NT2/D1 (cell line): Measurements from ENCODE around the gene CHMP6.
A peak's percentile ranks its signal among the peaks of the same experiment; 100 is the strongest.

Experiments
- DNase-seq: peaks from one replicate; pipeline ENCODE4 v3.0.0-alpha.2; 2011; ENCODE audit warnings: low read depth, low spot score
- H3K27me3 ChIP-seq: 2 replicates; pipeline ENCODE4 v1.6.0; 2011; ENCODE audit warnings: mild to moderate bottlenecking; ENCODE audit not compliant: insufficient read length, insufficient read depth
- H3K36me3 ChIP-seq: 2 replicates; pipeline ENCODE4 v1.6.1; 2011; ENCODE audit warnings: mild to moderate bottlenecking, low read length, mixed read lengths; ENCODE audit not compliant: insufficient read depth, insufficient read length
- H3K4me1 ChIP-seq: 2 replicates; pipeline ENCODE4 v1.5.1; 2011; ENCODE audit not compliant: insufficient read depth, insufficient read length
- H3K4me3 ChIP-seq: 2 replicates; pipeline ENCODE4 v1.5.1; 2011; ENCODE audit warnings: low read depth; ENCODE audit not compliant: insufficient read length
- H3K9ac ChIP-seq: 2 replicates; pipeline ENCODE4 v1.6.0; 2011; ENCODE audit warnings: low read depth; ENCODE audit not compliant: insufficient read length
- H3K9me3 ChIP-seq: 2 replicates; pipeline ENCODE4 v1.5.1; 2011; ENCODE audit warnings: mild to moderate bottlenecking, low read length; ENCODE audit not compliant: insufficient read depth
- SUZ12 ChIP-seq: IDR thresholded peaks from 2 replicates; pipeline ENCODE4 v1.6.1; 2011; ENCODE audit not compliant: insufficient read length, insufficient read depth; ENCODE audit errors: extremely low read depth
- YY1 ChIP-seq: IDR thresholded peaks from 2 replicates; pipeline ENCODE4 v1.6.1; 2011; ENCODE audit not compliant: insufficient read length, insufficient read depth
- ZNF274 ChIP-seq: IDR thresholded peaks from 2 replicates; pipeline ENCODE4 v1.6.1; 2011; ENCODE audit warnings: mild to moderate bottlenecking, low read depth, low read length

The CHMP6 gene

GRCh38 chr17:81048827-81049371 is 57.3 kb downstream of the CHMP6 start:
- DNase-seq = no peak
- H3K4me3 ChIP-seq = no peak overlapping the region
- TF ChIP-seq SUZ12 = no peak
- no peak for TF ChIP-seq YY1
- no peak for TF ChIP-seq ZNF274
- no peaks in the 10 kb centered on the region for H3K27me3 ChIP-seq
- peaks cover 52% of the 10 kb centered on the region for H3K4me1 ChIP-seq
- H3K36me3 ChIP-seq = peaks cover 40% of the 10 kb centered on the region
- H3K9ac ChIP-seq = peak overlapping the region; percentile 51
- H3K9me3 ChIP-seq = no peaks in the 10 kb centered on the region

GRCh38 chr17:81049372-81049911 is 57.8 kb downstream of the CHMP6 start:
- Histone ChIP-seq H3K27me3 (no peaks in the 10 kb centered on the region), H3K36me3 (peaks cover 39% of the 10 kb centered on the region), H3K4me1 (peaks cover 49% of the 10 kb centered on the region), H3K9me3 (no peaks in the 10 kb centered on the region), H3K9ac (no peak overlapping the region), H3K4me3 (no peak overlapping the region)
- DNase-seq = no peak
- TF ChIP-seq YY1 = no peak
- no peak for TF ChIP-seq ZNF274
- no peak for TF ChIP-seq SUZ12
